ENCODE measurements around the gene GABARAPL1. TPM values are rescaled to one million over a fixed set of nuclear protein-coding genes. Genes with fewer than 3 reads are reported as not detected.

GABARAPL1 gene
- total RNA-seq, 1 experiment from 2014 or later, result 24.1 TPM

GRCh38 chr12:10243818-10244520 is 31.3 kb downstream of the GABARAPL1 start:
- intact Hi-C loops (cut with micrococcal nuclease; ENCODE audit: unreplicated experiment), result no loop called here
- POLR2A ChIA-PET, result no interaction called here
- in situ Hi-C loops (cut with HindIII; ENCODE audit: low pct_unique_long_range_greater_than_20kb, low sequenced_read_pairs), result no loop called here

GRCh38 chr12:10247436-10248058 is 34.9 kb downstream of the GABARAPL1 start:
- in situ Hi-C loops (cut with HindIII; ENCODE audit: low pct_unique_long_range_greater_than_20kb, low sequenced_read_pairs) (no loop called here), intact Hi-C loops (cut with micrococcal nuclease; ENCODE audit: unreplicated experiment) (no loop called here)
- Histone ChIP-seq H3K9me3 (ENCODE audit: control insufficient read depth, insufficient read depth, low read depth, low read length) (no peaks in the 10 kb centered on the region), H3K4me1 (ENCODE audit: control insufficient read depth, insufficient read depth, low read length) (no peaks in the 10 kb centered on the region), H3K4me3 (ENCODE audit: low read depth in 2 of 2, low read length in 2 of 2) (no peak overlapping the region), H3K27me3 (ENCODE audit: control insufficient read depth, insufficient read depth, low read length) (no peaks in the 10 kb centered on the region), H3K36me3 (ENCODE audit: control insufficient read depth, insufficient read depth, low read length) (no peaks in the 10 kb centered on the region), H3K27ac (ENCODE audit: low read length) (no peak overlapping the region)
- DNase-seq (ENCODE audit: low read depth, low spot score) (no peak), ATAC-seq (no peak)
- CTCF ChIA-PET, result no interaction called here
- no TSS peak for BruUV-seq (replicated peaks)
- POLR2A ChIA-PET, result no interaction called here
- TF ChIP-seq POLR2AphosphoS5 (IDR thresholded peaks at IDR 0.05; ENCODE audit: low read depth, low read length), result no peak
- TF ChIP-seq TCF7L2 (IDR thresholded peaks at IDR 0.05; ENCODE audit: low read depth, low read length), result no peak
- no peak for TF ChIP-seq CTCF (IDR thresholded peaks at IDR 0.05)
- no peak for TF ChIP-seq REST (IDR thresholded peaks at IDR 0.05; ENCODE audit: insufficient read depth in 1 of 2, low read depth in 2 of 2, low read length in 1 of 2)

More at GRCh38 chr12:10243818-10244520, 31.3 kb downstream of the GABARAPL1 start:
- Histone ChIP-seq H3K27me3 (ENCODE audit: control insufficient read depth, insufficient read depth, low read length) (no peaks in the 10 kb centered on the region), H3K27ac (ENCODE audit: low read length) (0 out of 2 replicates have a peak overlapping the region, but pooled peaks have one; percentile 7), H3K4me1 (ENCODE audit: control insufficient read depth, insufficient read depth, low read length) (no peaks in the 10 kb centered on the region), H3K4me3 (ENCODE audit: low read depth in 2 of 2, low read length in 2 of 2) (no peak overlapping the region; a peak in 1 of 4 replicates), H3K9me3 (ENCODE audit: control insufficient read depth, insufficient read depth, low read depth, low read length) (no peaks in the 10 kb centered on the region), H3K36me3 (ENCODE audit: control insufficient read depth, insufficient read depth, low read length) (no peaks in the 10 kb centered on the region)
- CTCF ChIA-PET, result no interaction called here
- no TSS peak for BruUV-seq (replicated peaks)
- ATAC-seq (no peak), DNase-seq (ENCODE audit: low read depth, low spot score) (no peak)
- no peak for TF ChIP-seq SIN3A (IDR thresholded peaks at IDR 0.05; ENCODE audit: borderline replicate concordance, insufficient read depth, low read depth, low read length)
- TF ChIP-seq REST (IDR thresholded peaks at IDR 0.05; ENCODE audit: insufficient read depth in 1 of 2, low read depth in 2 of 2, low read length in 1 of 2), result no peak
- TF ChIP-seq TCF7L2 (IDR thresholded peaks at IDR 0.05; ENCODE audit: low read depth, low read length), result no peak
- no peak for TF ChIP-seq CTCF (IDR thresholded peaks at IDR 0.05)
- TF ChIP-seq POLR2AphosphoS5 (IDR thresholded peaks at IDR 0.05; ENCODE audit: low read depth, low read length), result no peak

All from Panc1 (cell line).